GM12878 (cell line): ENCODE data around the gene VEGFA. TPM values are rescaled to one million over a fixed set of nuclear protein-coding genes. Genes with fewer than 3 reads are reported as not detected.

ENCODE experiments used
- ATAC-seq: fragments of 200-7000 bp; cut with Tn5 transposase; 3 replicates; pipeline ENCODE4 v1.9.1; 2020; ENCODE audit warnings: mild to moderate bottlenecking, moderate library complexity
- BruUV-seq: library from RNA; stranded (reverse); fragments of 400-500 nt; replicated peaks from 2 replicates; lab custom pipeline; 2021; lab: Mats Ljungman, UMichigan
- CTCF ChIA-PET: fragments of 300-600 bp; sonication (Branson Sonifier 250); formaldehyde crosslinking; extraction: SDS; loops from one replicate; lab custom pipeline; 2021; ENCODE audit warnings: inconsistent platforms; lab: Yijun Ruan, JAX
- POLR2A ChIA-PET: fragments of 350-600 bp; formaldehyde crosslinking; extraction: SDS; loops from one replicate; lab custom pipeline; 2021; ENCODE audit warnings: inconsistent platforms; lab: Charles Lee
- RAD21 ChIA-PET: fragments of 300-600 bp; sonication (Branson Sonifier 250); formaldehyde crosslinking; loops from one replicate; lab custom pipeline; 2023; ENCODE audit warnings: antibody characterized with exemption; ENCODE audit not compliant: unreplicated experiment; lab: Charles Lee
- SMC1A ChIA-PET: fragments of 300-600 bp; sonication (Branson Sonifier 250); formaldehyde crosslinking; loops from one replicate; lab custom pipeline; 2023; ENCODE audit not compliant: unreplicated experiment, uncharacterized antibody; lab: Charles Lee
- DNase-seq: peaks from one replicate; pipeline ENCODE4 v3.0.0-alpha.2; 2011; ENCODE audit warnings: low read depth, low spot score
- FAIRE-seq: peaks from 3 replicates; lab custom pipeline; 2011; peaks lifted over from hg19 to GRCh38; lab: Jason Lieb, UNC
- H2AFZ ChIP-seq: 2 replicates; pipeline ENCODE4 v1.6.0; 2011; ENCODE audit warnings: low read depth, low read length, control low read depth; ENCODE audit not compliant: control insufficient read depth
- H3K27ac ChIP-seq: 2 replicates; pipeline ENCODE4 v1.5.1; 2011; ENCODE audit warnings: control low read depth; ENCODE audit not compliant: control insufficient read depth, insufficient read depth
- H3K27me3 ChIP-seq, 2 experiments: replicated peaks in 1 of 2; 2 replicates each; pipeline versions ENCODE4 v1.6.0 to v1.6.1; 2011; ENCODE audit warnings: low read length in 1 of 2; ENCODE audit not compliant: control insufficient read depth in 2 of 2, insufficient read depth in 2 of 2
- H3K36me3 ChIP-seq, 2 experiments: 2 replicates each; pipeline ENCODE4 v1.5.1; 2011; ENCODE audit warnings: low read length in 1 of 2; ENCODE audit not compliant: control insufficient read depth in 2 of 2, insufficient read depth in 2 of 2
- H3K4me1 ChIP-seq: 2 replicates; pipeline ENCODE4 v1.6.1; 2011; ENCODE audit warnings: mild to moderate bottlenecking, low read length, moderate library complexity, mixed read lengths; ENCODE audit not compliant: control insufficient read depth, insufficient read depth
- H3K4me2 ChIP-seq: 2 replicates; pipeline ENCODE4 v1.6.0; 2011; ENCODE audit warnings: control low read depth; ENCODE audit not compliant: control insufficient read depth, insufficient read depth
- H3K4me3 ChIP-seq: fragments of 200-600 bp; sonication (generic); 2 replicates; pipeline ENCODE4 v1.5.1; 2016
- H3K79me2 ChIP-seq: 2 replicates; pipeline ENCODE4 v1.6.0; 2011; ENCODE audit warnings: low read length; ENCODE audit not compliant: control insufficient read depth, insufficient read depth
- H3K9ac ChIP-seq: 2 replicates; pipeline ENCODE4 v1.8.0; 2011; ENCODE audit warnings: low read length, control low read depth, mixed read lengths; ENCODE audit not compliant: control insufficient read depth, insufficient read depth
- H3K9me3 ChIP-seq: replicated peaks from 3 replicates; pipeline ENCODE4 v1.5.1; 2011; ENCODE audit warnings: mild to moderate bottlenecking, low read length; ENCODE audit not compliant: control insufficient read depth, insufficient read depth
- H4K20me1 ChIP-seq: 2 replicates; pipeline ENCODE4 v1.6.0; 2011; ENCODE audit not compliant: control insufficient read depth, insufficient read depth
- CEBPZ ChIP-seq: fragments of 150-350 bp; IDR thresholded peaks from 2 replicates; pipeline ENCODE4 v1.6.1; 2016; ENCODE audit warnings: low read depth, low read length
- MAX ChIP-seq: IDR thresholded peaks from 2 replicates; pipeline ENCODE4 v1.6.1; 2012; ENCODE audit warnings: low read depth, low read length, improper control_type of control experiment
- MYB ChIP-seq: fragments of 150-350 bp; IDR thresholded peaks from 2 replicates; pipeline ENCODE4 v1.6.1; 2014; ENCODE audit warnings: mild to moderate bottlenecking, low read depth, low read length, borderline replicate concordance
- POU2F2 ChIP-seq: IDR thresholded peaks from 3 replicates; pipeline ENCODE4 v1.6.1; 2011; ENCODE audit warnings: low read depth, mild to moderate bottlenecking, low read length, borderline replicate concordance
- RAD21 ChIP-seq: IDR thresholded peaks from 2 replicates; pipeline ENCODE4 v1.6.1; 2011; ENCODE audit warnings: mild to moderate bottlenecking, low read depth, low read length, moderate library complexity; ENCODE audit not compliant: insufficient read depth
- SMAD1 ChIP-seq: fragments of 450-650 bp; IDR thresholded peaks from 2 replicates; pipeline ENCODE4 v1.6.1; 2018; ENCODE audit warnings: mild to moderate bottlenecking, low read depth; ENCODE audit not compliant: partially characterized antibody
- SMC3 ChIP-seq: IDR thresholded peaks from 2 replicates; pipeline ENCODE4 v1.6.1; 2011; ENCODE audit warnings: low read length, improper control_type of control experiment, borderline replicate concordance
- SUPT20H ChIP-seq: IDR thresholded peaks from 2 replicates; pipeline ENCODE4 v1.6.1; 2011; ENCODE audit warnings: low read depth, mild to moderate bottlenecking, low read length, moderate library complexity, borderline replicate concordance; ENCODE audit not compliant: control insufficient read depth
- TBL1XR1 ChIP-seq: IDR thresholded peaks from 2 replicates; pipeline ENCODE4 v1.6.1; 2012; ENCODE audit warnings: low read depth, low read length, improper control_type of control experiment
- WGBS: methylation state at CpG from one replicate; pipeline ENCODE4 v1.1.6; 2016; ENCODE audit warnings: low lambda C conversion rate; ENCODE audit not compliant: insufficient replicate concordance, insufficient coverage; ENCODE audit errors: missing lambda C conversion rate; 5-methylcytosine and 5-hydroxymethylcytosine counted together
- in situ Hi-C: fragments of 300-500 bp; cut with MboI; formaldehyde crosslinking; loops from 9 replicates; pipeline ENCODE4 v1.14.3; 2018; ENCODE audit warnings: mixed read lengths
- intact Hi-C: fragments of 100-400 bp; cut with micrococcal nuclease; formaldehyde crosslinking; loops from one replicate; pipeline ENCODE4 v1.14.2; 2022; ENCODE audit not compliant: unreplicated experiment
- polyA plus RNA-seq, 11 experiments: library from polyadenylated mRNA; depleted of rRNA in 4 of 11; unstranded in 6 of 11; stranded (reverse) in 5 of 11; fragments of >200 nt; fragmentation: Nextera tagmentation in 4 of 11; fragmentation: Illumina TruSeq in 1 of 11; extraction: Ambion mirVana in 4 of 11; extraction: Trizol in 1 of 11; gene quantifications; 1 replicate in 1 of 11; 2 replicates in 10 of 11; pipeline versions ENCODE4 v1.2.1 to v1.2.3, GENCODE V29; 2011 to 2016; ENCODE audit warnings: inconsistent platforms in 2 of 11, missing spikeins in 2 of 11, low read depth in 1 of 11
- total RNA-seq, 4 experiments: library from RNA; depleted of rRNA in 3 of 4; stranded (reverse); fragments of >200 nt in 3 of 4; fragmentation: Illumina TruSeq in 1 of 4; extraction: Trizol in 1 of 4; gene quantifications; 2 replicates each; pipeline versions ENCODE4 v1.2.1 to v1.2.3, GENCODE V29; 2013 to 2021

Gene VEGFA
- total and polyA plus RNA-seq, 10 of the 15 experiments (the other 5 are each of a cell fraction or from before 2014, with no cell fraction given): 0.96 to 140 (median 16.9) TPM

- in situ Hi-C loops (no loop called here), intact Hi-C loops (no loop called here)
- BruUV-seq: no TSS peak
- ATAC-seq: no peak
- TF ChIP-seq SMAD1 (peak; percentile 24), TBL1XR1 (no peak)
- Histone ChIP-seq H3K9ac (no peak overlapping the region), H3K27ac (no peak overlapping the region), H3K27me3 (no peaks in the 10 kb centered on the region), H3K4me2 (no peak overlapping the region), H3K79me2 (peaks cover 51% of the 10 kb centered on the region), H3K4me3 (no peak overlapping the region), H3K9me3 (no peaks in the 10 kb centered on the region), H4K20me1 (peaks cover 10% of the 10 kb centered on the region; the same call in 1 of the 2 replicates), H3K36me3 (peaks cover 23 to 33% of the 10 kb centered on the region in 2 experiments; a peak in 3 of 4 replicates), H3K4me1 (peaks cover 22% of the 10 kb centered on the region), H2AFZ (no peak overlapping the region)
- ChIA-PET SMC1A (interaction anchor here (1.1 to 5.9 kb wide), 8 partner anchors 43 to 302 kb away, joined by 3 to 53 read pairs (median 4); no protein-coding TSS in a partner anchor), RAD21 (interaction anchor here (0.9 to 5.4 kb wide), 5 partner anchors 10 to 302 kb away, joined by 3 to 40 read pairs (median 4); no protein-coding TSS in a partner anchor), POLR2A (interaction anchor here (0.5 to 2.0 kb wide), 3 partner anchors 45 to 223 kb away, joined by 3 to 7 read pairs (median 7); no protein-coding TSS in a partner anchor), CTCF (interaction anchor here (0.5 to 5.9 kb wide), 16 partner anchors 8 to 344 kb away, joined by 3 to 70 read pairs (median 4); no protein-coding TSS in a partner anchor)
- no peak for FAIRE-seq
- DNase-seq: no peak
- WGBS: 87% methylated on average over 18 of the region's 18 CpGs
Measured at GRCh38 chr6:43776799-43777776, 7.1 kb downstream of the VEGFA start.

- 63% methylated on average over 4 of the region's 4 CpGs for WGBS
- POLR2A ChIA-PET: interaction anchor here (1.0 kb wide), 1 partner anchor 159 kb away, joined by 3 read pairs; no protein-coding TSS in a partner anchor
- CTCF ChIA-PET: interaction anchor here (1.7 kb wide), 1 partner anchor 9 kb away, joined by 4 read pairs; no protein-coding TSS in a partner anchor
- in situ Hi-C loops (no loop called here), intact Hi-C loops (no loop called here)
- DNase-seq: no peak
- no peak overlapping the region for H3K4me3 ChIP-seq
- TSS peak; percentile 3 for BruUV-seq
- peaks cover 10% of the 10 kb centered on the region; the same call in 1 of the 2 replicates for H4K20me1 ChIP-seq
- ATAC-seq: no peak
- SMC1A ChIA-PET: no interaction called here
- no peak overlapping the region for H3K9ac ChIP-seq
- peaks cover 22% of the 10 kb centered on the region for H3K4me1 ChIP-seq
- no peak for FAIRE-seq
- no peak overlapping the region for H3K27ac ChIP-seq
- peaks cover 39% of the 10 kb centered on the region for H3K79me2 ChIP-seq
- no peaks in the 10 kb centered on the region for H3K27me3 ChIP-seq
- no peak overlapping the region for H2AFZ ChIP-seq
- H3K9me3 ChIP-seq: no peaks in the 10 kb centered on the region
- H3K4me2 ChIP-seq: no peak overlapping the region
- peaks cover 28 to 45% of the 10 kb centered on the region in 2 experiments; a peak in 3 of 4 replicates for H3K36me3 ChIP-seq
- RAD21 ChIA-PET: no interaction called here
- TF ChIP-seq MYB: no peak
- no peak for TF ChIP-seq MAX
- no peak for TF ChIP-seq RAD21
- TF ChIP-seq CEBPZ: no peak
- no peak for TF ChIP-seq SUPT20H
- TF ChIP-seq SMC3: no peak
- TF ChIP-seq POU2F2: no peak
Measured at GRCh38 chr6:43778131-43778855, 8.3 kb downstream of the VEGFA start.
